Activated CD4-positive, alpha-beta T cell treated with anti-CD3 and anti-CD28 coated beads, Interleukin-2, amount 10 ng/mL, durations not matched to agents 7 days and 5 days (primary cell): ENCODE results near the gene HCRTR2. TPM values are rescaled to one million over a fixed set of nuclear protein-coding genes. Genes with fewer than 3 reads are reported as not detected.
"Not testable (repeated sequence)": the region's sequence is repeated elsewhere in the genome, so short reads cannot be mapped to it uniquely, and the experiment has no call there.

Source experiments
- CTCF ChIA-PET: fragments of 350-600 bp; sonication (Branson Sonifier 250); formaldehyde crosslinking; loops from one replicate; lab custom pipeline; 2021; ENCODE audit warnings: antibody characterized with exemption; lab: Charles Lee
- POLR2A ChIA-PET: fragments of 350-600 bp; sonication (Branson Sonifier 250); formaldehyde crosslinking; loops from one replicate; lab custom pipeline; 2021; ENCODE audit warnings: antibody characterized with exemption; lab: Charles Lee
- DNase-seq: peaks from one replicate; pipeline ENCODE4 v3.0.0-alpha.2; 2020
- H3K27ac Mint-ChIP-seq: one replicate; pipeline ENCODE4 v1.8.0; 2021; ENCODE audit warnings: mild to moderate bottlenecking, moderate library complexity, mixed read lengths
- H3K27me3 Mint-ChIP-seq: one replicate; pipeline ENCODE4 v1.8.0; 2021; ENCODE audit warnings: mixed read lengths
- H3K36me3 Mint-ChIP-seq: one replicate; pipeline ENCODE4 v1.8.0; 2021; ENCODE audit warnings: low read depth, mixed read lengths
- H3K4me1 Mint-ChIP-seq: one replicate; pipeline ENCODE4 v1.8.0; 2021; ENCODE audit warnings: mixed read lengths
- H3K4me3 Mint-ChIP-seq: one replicate; pipeline ENCODE4 v1.8.0; 2021; ENCODE audit warnings: mild to moderate bottlenecking, moderate library complexity, mixed read lengths
- H3K9me3 Mint-ChIP-seq: one replicate; pipeline ENCODE4 v1.8.0; 2021; ENCODE audit warnings: mixed read lengths
- total RNA-seq, 2 experiments: library from RNA; stranded (reverse); gene quantifications; one replicate each; pipeline ENCODE4 v1.2.3, GENCODE V29; 2021

Gene HCRTR2
- total RNA-seq, 2 experiments from 2014 or later: not detected

DNA sequence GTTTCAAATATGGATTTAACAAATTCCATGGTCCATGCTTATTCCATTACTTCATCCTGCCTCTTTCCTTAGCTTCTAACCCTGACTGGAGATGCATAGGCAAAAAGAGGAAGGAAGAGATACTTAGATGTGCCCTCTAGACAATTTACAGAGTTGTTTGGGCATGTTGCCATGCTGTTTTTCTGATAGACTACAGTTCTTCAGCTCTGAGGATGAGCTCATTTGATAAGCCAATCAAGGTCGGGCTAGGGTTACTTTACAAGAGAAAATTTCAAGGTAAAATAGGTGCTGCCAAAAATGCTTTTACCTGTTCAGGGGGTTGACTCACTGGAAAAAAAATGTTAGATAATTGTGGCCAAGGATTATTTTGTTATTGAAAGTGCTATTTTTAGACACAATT, 5.9 kb downstream of the HCRTR2 start:
- Mint-ChIP-seq H3K4me1 (no peaks in the 10 kb centered on the region), H3K27me3 (no peaks in the 10 kb centered on the region), H3K9me3 (no peaks in the 10 kb centered on the region), H3K27ac (no peak overlapping the region), H3K36me3 (no peaks in the 10 kb centered on the region), H3K4me3 (no peak overlapping the region)
- ChIA-PET CTCF (no interaction called here), POLR2A (no interaction called here)
- DNase-seq: no peak

DNA sequence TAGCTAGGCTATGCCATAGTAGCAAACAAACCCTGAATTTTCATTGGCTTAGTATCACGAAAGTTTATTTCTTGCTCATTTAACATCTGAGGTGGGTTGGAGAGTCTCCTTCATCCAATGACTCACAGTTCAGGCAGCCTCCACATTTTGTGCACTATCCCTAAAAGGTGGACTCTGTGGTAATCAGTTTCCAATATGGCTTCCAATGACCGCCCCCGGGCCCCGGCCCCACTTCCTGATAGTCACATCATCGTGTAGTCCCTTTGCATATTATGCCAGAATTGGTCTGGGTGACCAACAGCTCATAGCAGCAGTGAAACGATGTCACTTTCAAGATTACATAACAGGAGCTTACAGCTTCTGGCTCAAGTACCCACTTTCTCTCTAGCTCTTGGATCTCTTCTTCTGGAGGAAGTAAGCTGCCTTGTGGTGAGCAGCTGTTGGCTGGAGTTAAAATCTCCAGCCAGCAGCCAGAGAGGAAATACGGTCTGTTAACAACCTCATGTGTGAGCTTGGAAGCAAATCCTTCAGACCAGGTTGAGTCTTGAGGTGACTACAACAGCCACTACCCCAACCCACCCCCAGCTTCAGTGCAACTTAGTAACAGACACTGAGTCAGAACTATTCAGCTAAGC, 7.8 kb downstream of the HCRTR2 start:
- no peak for DNase-seq
- POLR2A ChIA-PET: no interaction called here
- Mint-ChIP-seq H3K4me3 (no peak overlapping the region), H3K27ac (no peak overlapping the region), H3K27me3 (no peaks in the 10 kb centered on the region), H3K36me3 (no peaks in the 10 kb centered on the region), H3K9me3 (no peaks in the 10 kb centered on the region), H3K4me1 (no peaks in the 10 kb centered on the region)
- CTCF ChIA-PET: no interaction called here

DNA sequence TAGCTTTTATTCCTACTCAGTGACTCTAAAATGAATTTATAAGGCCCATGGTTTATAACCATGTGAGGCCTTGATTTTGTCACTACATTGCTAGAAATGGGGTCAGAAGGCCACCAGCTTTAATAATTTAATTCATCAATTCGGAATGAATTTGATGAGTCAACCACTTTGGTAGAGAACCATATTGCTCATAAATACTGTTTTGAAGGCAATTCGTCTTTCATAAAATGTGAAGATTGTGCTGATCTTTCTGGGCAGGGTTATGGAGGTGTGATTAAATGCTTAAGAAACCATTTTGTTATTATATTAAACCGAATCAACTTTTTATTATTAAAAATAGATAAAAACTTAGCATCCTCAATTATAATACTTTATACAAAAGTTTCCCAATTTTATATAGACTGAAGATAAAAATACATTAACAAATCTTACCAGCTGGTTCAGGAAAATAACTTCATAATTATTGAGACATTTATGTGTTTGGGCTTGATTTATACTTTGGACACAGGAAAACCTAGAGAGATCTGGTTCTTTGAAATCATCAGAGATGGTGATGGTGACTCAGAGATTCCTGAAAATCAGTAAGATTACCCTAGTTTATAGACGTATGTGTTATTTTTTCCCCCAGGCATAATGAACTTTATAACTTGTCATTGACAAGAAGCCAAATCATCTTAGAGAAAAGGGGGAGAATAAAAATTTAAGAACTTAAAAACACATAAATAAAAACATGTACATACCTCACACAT, 10.6 kb downstream of the HCRTR2 start:
- ChIA-PET CTCF (no interaction called here), POLR2A (no interaction called here)
- DNase-seq: no peak
- Mint-ChIP-seq H3K4me1 (no peaks in the 10 kb centered on the region), H3K27ac (no peak overlapping the region), H3K27me3 (no peaks in the 10 kb centered on the region), H3K36me3 (no peaks in the 10 kb centered on the region), H3K9me3 (no peaks in the 10 kb centered on the region), H3K4me3 (no peak overlapping the region)

- Mint-ChIP-seq H3K36me3 (no peaks in the 10 kb centered on the region), H3K9me3 (no peaks in the 10 kb centered on the region), H3K4me1 (no peaks in the 10 kb centered on the region), H3K27ac (no peak overlapping the region), H3K27me3 (no peaks in the 10 kb centered on the region), H3K4me3 (no peak overlapping the region)
- CTCF ChIA-PET: no interaction called here
- POLR2A ChIA-PET: no interaction called here
- DNase-seq: no peak
Measured at GRCh38 chr6:55198715-55199114, 24.4 kb downstream of the HCRTR2 start.

GRCh38 chr6:55199239-55199638, 24.9 kb downstream of the HCRTR2 start:
- no peaks in the 10 kb centered on the region for H3K27me3 Mint-ChIP-seq
- no peak overlapping the region for H3K27ac Mint-ChIP-seq
- H3K4me3 Mint-ChIP-seq: no peak overlapping the region
- peaks cover under 1% of the 10 kb centered on the region for H3K9me3 Mint-ChIP-seq
- no peaks in the 10 kb centered on the region for H3K36me3 Mint-ChIP-seq
- CTCF ChIA-PET: no interaction called here
- POLR2A ChIA-PET: no interaction called here
- H3K4me1 Mint-ChIP-seq: no peaks in the 10 kb centered on the region
- no peak for DNase-seq

GRCh38 chr6:55208478-55209458, 34.5 kb downstream of the HCRTR2 start:
- Mint-ChIP-seq H3K36me3 (no peaks in the 10 kb centered on the region), H3K9me3 (peaks cover 4% of the 10 kb centered on the region), H3K27me3 (no peaks in the 10 kb centered on the region), H3K4me1 (no peaks in the 10 kb centered on the region), H3K4me3 (no peak overlapping the region), H3K27ac (no peak overlapping the region)
- ChIA-PET CTCF (interaction anchor here (0.9 kb wide), 1 partner anchor 11 kb away, joined by 3 read pairs; no protein-coding TSS in a partner anchor), POLR2A (no interaction called here)
- DNase-seq: no peak

DNA sequence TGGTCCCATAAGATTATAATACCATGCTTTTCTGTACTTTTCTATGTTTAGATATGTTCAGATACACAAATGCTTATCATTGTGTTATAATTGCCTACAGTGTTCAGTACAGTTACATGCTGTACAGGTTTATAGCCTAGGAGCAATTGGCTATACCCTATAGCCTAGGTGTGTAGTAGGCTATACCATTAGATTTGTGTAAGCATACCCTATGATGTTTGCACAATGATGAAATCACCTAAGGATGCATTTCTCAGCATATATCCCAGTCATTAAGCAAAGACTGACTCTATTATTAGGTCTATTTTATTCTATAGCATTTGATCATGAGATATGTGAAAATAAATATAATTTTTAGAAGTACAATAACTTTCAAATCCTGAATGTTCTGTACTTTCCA, 36.6 kb downstream of the HCRTR2 start:
- H3K4me3 Mint-ChIP-seq: no peak overlapping the region
- H3K4me1 Mint-ChIP-seq: no peaks in the 10 kb centered on the region
- CTCF ChIA-PET: no interaction called here
- H3K27ac Mint-ChIP-seq: no peak overlapping the region
- DNase-seq: no peak
- H3K9me3 Mint-ChIP-seq: peaks cover 2% of the 10 kb centered on the region
- H3K36me3 Mint-ChIP-seq: no peaks in the 10 kb centered on the region
- POLR2A ChIA-PET: no interaction called here
- H3K27me3 Mint-ChIP-seq: no peaks in the 10 kb centered on the region

GRCh38 chr6:55212156-55212555, 37.8 kb downstream of the HCRTR2 start:
- Mint-ChIP-seq H3K4me1 (no peaks in the 10 kb centered on the region), H3K4me3 (no peak overlapping the region), H3K9me3 (peaks cover 2% of the 10 kb centered on the region), H3K27ac (no peak overlapping the region), H3K27me3 (no peaks in the 10 kb centered on the region), H3K36me3 (no peaks in the 10 kb centered on the region)
- POLR2A ChIA-PET: no interaction called here
- CTCF ChIA-PET: no interaction called here
- DNase-seq: no peak

DNA sequence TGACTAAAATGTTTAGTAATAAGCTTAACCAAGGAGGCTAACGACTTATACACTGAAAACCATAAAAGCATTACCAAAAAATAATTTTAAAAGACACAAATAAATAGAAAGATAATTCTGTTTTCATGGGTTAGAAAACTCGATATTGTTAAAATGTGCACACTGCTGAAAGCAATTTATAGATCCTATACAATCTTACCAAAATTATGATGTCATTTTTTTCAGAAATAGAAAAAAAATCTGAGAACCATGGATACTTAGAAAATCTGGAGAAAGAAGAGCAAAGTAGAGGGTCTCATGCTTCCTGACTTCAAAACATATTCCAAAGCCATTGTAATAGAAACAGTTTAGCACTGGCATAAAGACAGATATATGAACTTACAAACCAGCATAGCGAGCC, 46.6 kb downstream of the HCRTR2 start:
- no peak for DNase-seq
- Mint-ChIP-seq H3K36me3 (no peaks in the 10 kb centered on the region), H3K4me1 (no peaks in the 10 kb centered on the region), H3K9me3 (no peaks in the 10 kb centered on the region), H3K4me3 (no peak overlapping the region), H3K27me3 (no peaks in the 10 kb centered on the region), H3K27ac (no peak overlapping the region)
- ChIA-PET POLR2A (no interaction called here), CTCF (no interaction called here)

DNA sequence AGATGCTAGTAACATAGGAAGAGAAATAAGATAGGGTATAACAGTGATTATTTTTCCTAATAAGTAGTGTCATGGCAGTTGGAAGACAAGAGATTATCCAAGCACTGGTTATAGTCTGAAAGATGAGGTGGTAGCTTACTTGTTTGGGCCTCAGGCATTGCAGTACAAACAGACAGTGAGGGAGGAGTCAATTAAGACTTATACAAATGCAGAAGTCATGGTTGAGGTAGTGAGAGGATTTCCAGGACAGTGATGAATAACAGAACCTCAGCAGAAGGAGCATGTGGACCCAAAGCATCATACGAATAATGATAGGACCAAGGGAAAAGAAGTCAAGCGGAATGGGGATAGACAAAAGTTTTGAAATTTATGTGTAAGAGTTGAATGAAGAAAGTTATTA, 53.5 kb downstream of the HCRTR2 start:
- Mint-ChIP-seq H3K9me3 (peaks cover 2% of the 10 kb centered on the region), H3K4me3 (no peak overlapping the region), H3K27me3 (no peaks in the 10 kb centered on the region), H3K27ac (no peak overlapping the region), H3K4me1 (no peaks in the 10 kb centered on the region), H3K36me3 (no peaks in the 10 kb centered on the region)
- ChIA-PET POLR2A (no interaction called here), CTCF (no interaction called here)
- DNase-seq: no peak

GRCh38 chr6:55239099-55239498, 64.8 kb downstream of the HCRTR2 start:
- CTCF ChIA-PET: no interaction called here
- no peak for DNase-seq
- H3K27me3 Mint-ChIP-seq: no peaks in the 10 kb centered on the region
- POLR2A ChIA-PET: no interaction called here
- H3K9me3 Mint-ChIP-seq: no peaks in the 10 kb centered on the region
- no peaks in the 10 kb centered on the region for H3K4me1 Mint-ChIP-seq
- no peaks in the 10 kb centered on the region for H3K36me3 Mint-ChIP-seq
- no peak overlapping the region for H3K27ac Mint-ChIP-seq
- no peak overlapping the region for H3K4me3 Mint-ChIP-seq

- H3K36me3 Mint-ChIP-seq, H3K4me3 Mint-ChIP-seq, DNase-seq, H3K27me3 Mint-ChIP-seq, POLR2A ChIA-PET, H3K9me3 Mint-ChIP-seq, CTCF ChIA-PET, H3K4me1 Mint-ChIP-seq, H3K27ac Mint-ChIP-seq: not testable (repeated sequence)
Measured at GRCh38 chr6:55240975-55241605, 66.8 kb downstream of the HCRTR2 start.

GRCh38 chr6:55250400-55250799, 76.1 kb downstream of the HCRTR2 start:
- no peak for DNase-seq
- H3K27ac Mint-ChIP-seq: no peak overlapping the region
- POLR2A ChIA-PET: no interaction called here
- CTCF ChIA-PET: no interaction called here
- H3K4me1 Mint-ChIP-seq: no peaks in the 10 kb centered on the region
- H3K36me3 Mint-ChIP-seq: no peaks in the 10 kb centered on the region
- H3K4me3 Mint-ChIP-seq: no peak overlapping the region
- no peaks in the 10 kb centered on the region for H3K27me3 Mint-ChIP-seq
- H3K9me3 Mint-ChIP-seq: no peaks in the 10 kb centered on the region
